Measurements from ENCODE around the gene COPZ2.
"Not testable (repeated sequence)": the region's sequence is repeated elsewhere in the genome, so short reads cannot be mapped to it uniquely, and the experiment has no call there.

DNA sequence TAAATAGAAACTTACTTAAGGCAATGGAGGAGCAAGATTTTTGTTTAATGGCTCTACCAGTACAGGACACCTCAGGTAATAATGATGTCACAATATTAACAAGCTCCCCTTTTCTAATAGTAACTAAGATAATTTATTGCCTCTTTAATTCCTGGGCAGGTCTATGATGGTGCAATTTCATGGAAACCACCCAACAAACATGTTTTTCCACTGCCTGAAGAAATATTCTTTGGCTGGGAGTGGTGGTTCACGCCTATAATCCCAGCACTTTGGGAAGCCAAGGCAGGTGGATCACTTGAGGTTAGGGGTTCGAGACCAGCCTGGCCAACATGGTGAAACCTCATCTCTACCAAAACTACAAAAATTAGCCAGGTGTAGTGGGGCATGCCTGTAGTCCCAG lies 30.2 kb upstream of the COPZ2 start:
- TF ChIP-seq EZH2phosphoT487 (IDR thresholded peaks at IDR 0.05; ENCODE audit: borderline replicate concordance); TCF7L2 (IDR thresholded peaks at IDR 0.05; ENCODE audit: borderline replicate concordance, extremely low read depth, insufficient read depth, insufficient read length); POLR2A (IDR thresholded peaks at IDR 0.05; ENCODE audit: borderline replicate concordance, extremely low read depth, insufficient read depth, insufficient read length); EZH2 (IDR thresholded peaks at IDR 0.05): not testable (repeated sequence)
- TF ChIP-seq, protein P1, sequence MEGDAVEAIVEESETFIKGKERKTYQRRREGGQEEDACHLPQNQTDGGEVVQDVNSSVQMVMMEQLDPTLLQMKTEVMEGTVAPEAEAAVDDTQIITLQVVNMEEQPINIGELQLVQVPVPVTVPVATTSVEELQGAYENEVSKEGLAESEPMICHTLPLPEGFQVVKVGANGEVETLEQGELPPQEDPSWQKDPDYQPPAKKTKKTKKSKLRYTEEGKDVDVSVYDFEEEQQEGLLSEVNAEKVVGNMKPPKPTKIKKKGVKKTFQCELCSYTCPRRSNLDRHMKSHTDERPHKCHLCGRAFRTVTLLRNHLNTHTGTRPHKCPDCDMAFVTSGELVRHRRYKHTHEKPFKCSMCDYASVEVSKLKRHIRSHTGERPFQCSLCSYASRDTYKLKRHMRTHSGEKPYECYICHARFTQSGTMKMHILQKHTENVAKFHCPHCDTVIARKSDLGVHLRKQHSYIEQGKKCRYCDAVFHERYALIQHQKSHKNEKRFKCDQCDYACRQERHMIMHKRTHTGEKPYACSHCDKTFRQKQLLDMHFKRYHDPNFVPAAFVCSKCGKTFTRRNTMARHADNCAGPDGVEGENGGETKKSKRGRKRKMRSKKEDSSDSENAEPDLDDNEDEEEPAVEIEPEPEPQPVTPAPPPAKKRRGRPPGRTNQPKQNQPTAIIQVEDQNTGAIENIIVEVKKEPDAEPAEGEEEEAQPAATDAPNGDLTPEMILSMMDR (IDR thresholded peaks at IDR 0.05 in 2 of 3, conservative IDR thresholded peaks at IDR 0.05 in 1 of 3; ENCODE audit: borderline replicate concordance in 1 of 3, insufficient read depth in 1 of 3, low read depth in 2 of 3, low read length in 2 of 3) = not testable (repeated sequence)
- TF ChIP-seq, protein P2, sequence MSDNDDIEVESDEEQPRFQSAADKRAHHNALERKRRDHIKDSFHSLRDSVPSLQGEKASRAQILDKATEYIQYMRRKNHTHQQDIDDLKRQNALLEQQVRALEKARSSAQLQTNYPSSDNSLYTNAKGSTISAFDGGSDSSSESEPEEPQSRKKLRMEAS (IDR thresholded peaks at IDR 0.05) = not testable (repeated sequence)

Data from HCT116 (cell line).